Breast epithelium (tissue), 3 donors: ENCODE data around the gene VGLL2.

ENCODE experiments used
- CTCF ChIP-seq, 3 donors: fragments of 450-650 bp; IDR thresholded peaks; one replicate each; pipeline ENCODE4 v1.5.1; 2016 to 2017; ENCODE audit warnings: antibody characterized with exemption in 3 of 3, mild to moderate bottlenecking in 3 of 3, moderate library complexity in 3 of 3
- POLR2A ChIP-seq: fragments of 450-650 bp; IDR thresholded peaks from one replicate; pipeline ENCODE4 v1.6.1; 2016; ENCODE audit warnings: antibody characterized with exemption, mild to moderate bottlenecking, moderate library complexity

GRCh38 chr6:117270843-117271507 lies 5.6 kb downstream of the VGLL2 start:
- TF ChIP-seq CTCF (IDR thresholded peaks at IDR 0.05) (no peak), POLR2A (no peak)
